Choroid plexus epithelial cell (primary cell): ENCODE data around the gene ANKRD63.

Experiments used
- DNase-seq: peaks from one replicate; pipeline ENCODE4 v3.0.0-alpha.2; 2010; ENCODE audit warnings: low read depth
- H3K4me3 ChIP-seq: 2 replicates; pipeline ENCODE4 v1.5.1; 2011; ENCODE audit warnings: low read depth, mild to moderate bottlenecking, control low read depth, low read length, moderate library complexity
- CTCF ChIP-seq: conservative IDR thresholded peaks from 2 replicates; pipeline ENCODE4 v1.5.1; 2011; ENCODE audit warnings: low read depth, mild to moderate bottlenecking, control low read depth, inconsistent platforms, low read length, moderate library complexity

ANKRD63 gene

GRCh38 chr15:40254452-40254851 lies 28.4 kb downstream of the ANKRD63 start:
- no peak for TF ChIP-seq CTCF
- no peak for DNase-seq
- H3K4me3 ChIP-seq, result no peak overlapping the region

- no peak for TF ChIP-seq CTCF
- peak overlapping the region; percentile 54 for H3K4me3 ChIP-seq
- no peak for DNase-seq
These were observed 29.6 kb downstream of the ANKRD63 start for GRCh38 chr15:40253167-40253790.

- H3K4me3 ChIP-seq, result peak overlapping the region; percentile 54
- DNase-seq, result peak; percentile 23
- TF ChIP-seq CTCF, result no peak
These were observed 30.3 kb downstream of the ANKRD63 start for GRCh38 chr15:40252438-40253166.

- no peak overlapping the region for H3K4me3 ChIP-seq
- DNase-seq, result no peak
- no peak for TF ChIP-seq CTCF
These were observed 30.8 kb downstream of the ANKRD63 start for GRCh38 chr15:40252141-40252437.

GRCh38 chr15:40251486-40252140 lies 31.3 kb downstream of the ANKRD63 start:
- no peak overlapping the region for H3K4me3 ChIP-seq
- no peak for TF ChIP-seq CTCF
- no peak for DNase-seq

- H3K4me3 ChIP-seq, result no peak overlapping the region
- TF ChIP-seq CTCF, result no peak
- DNase-seq, result no peak
These were observed 31.9 kb downstream of the ANKRD63 start for GRCh38 chr15:40250771-40251483.
